GM15510 (cell line): ENCODE data around the gene COX19.

Experiments
- POLR2A ChIP-seq: IDR thresholded peaks from 3 replicates; pipeline ENCODE4 v1.6.1; 2011; ENCODE audit warnings: borderline replicate concordance; ENCODE audit not compliant: insufficient read length; ENCODE audit errors: extremely low read depth

The COX19 gene

GRCh38 chr7:937856-938484, 37.4 kb downstream of the COX19 start:
- TF ChIP-seq POLR2A = no peak

- TF ChIP-seq POLR2A = no peak
Observed at GRCh38 chr7:936386-937054, 38.8 kb downstream of the COX19 start.

GRCh38 chr7:935874-936385, 39.4 kb downstream of the COX19 start:
- no peak for TF ChIP-seq POLR2A

GRCh38 chr7:935164-935873, 40.0 kb downstream of the COX19 start:
- TF ChIP-seq POLR2A = no peak

GRCh38 chr7:934469-935163, 40.7 kb downstream of the COX19 start:
- no peak for TF ChIP-seq POLR2A

- TF ChIP-seq POLR2A = no peak
Observed at GRCh38 chr7:932651-932975, 42.7 kb downstream of the COX19 start.

- no peak for TF ChIP-seq POLR2A
Observed at GRCh38 chr7:931871-932650, 43.3 kb downstream of the COX19 start.

GRCh38 chr7:930975-931758, 44.2 kb downstream of the COX19 start:
- no peak for TF ChIP-seq POLR2A

- TF ChIP-seq POLR2A = no peak
Observed at GRCh38 chr7:929311-929711, 46.0 kb downstream of the COX19 start.

- TF ChIP-seq POLR2A = no peak
Observed at GRCh38 chr7:927031-927671, 48.2 kb downstream of the COX19 start.

GRCh38 chr7:926061-927030, 49.0 kb downstream of the COX19 start:
- no peak for TF ChIP-seq POLR2A

- no peak for TF ChIP-seq POLR2A
Observed at GRCh38 chr7:925601-926000, 49.7 kb downstream of the COX19 start.
